IMR-90 (cell line): ENCODE measurements around the gene TBCD. TPM values are rescaled to one million over a fixed set of nuclear protein-coding genes. Genes with fewer than 3 reads are reported as not detected.

ENCODE experiments used
- ATAC-seq: fragments of 200-7000 bp; cut with Tn5 transposase; 2 replicates; pipeline ENCODE4 v1.9.1; 2020; ENCODE audit warnings: low read depth, mild to moderate bottlenecking, moderate library complexity
- BruUV-seq: library from RNA; stranded (reverse); fragments of 400-500 nt; replicated peaks from 2 replicates; lab custom pipeline; 2021; lab: Mats Ljungman, UMichigan
- CTCF ChIA-PET: fragments of 300-600 bp; formaldehyde crosslinking; extraction: SDS; loops from one replicate; lab custom pipeline; 2021; ENCODE audit warnings: antibody characterized with exemption; lab: Yijun Ruan, JAX
- POLR2A ChIA-PET: fragments of 300-600 bp; sonication (Branson Sonifier 250); formaldehyde crosslinking; loops from one replicate; lab custom pipeline; 2022; ENCODE audit warnings: antibody characterized with exemption; ENCODE audit not compliant: unreplicated experiment; lab: Charles Lee
- DNase-seq: peaks from one replicate; pipeline ENCODE4 v3.0.0; 2013
- H2AFZ ChIP-seq: replicated peaks from 2 replicates; pipeline ENCODE3; 2013; ENCODE audit warnings: low read length, mild to moderate bottlenecking; ENCODE audit not compliant: poor library complexity
- H2AK5ac ChIP-seq: 2 replicates; pipeline ENCODE4 v1.6.1; 2013; ENCODE audit warnings: low read depth, low read length, inconsistent platforms
- H2AK9ac ChIP-seq: replicated peaks from 2 replicates; pipeline ENCODE3; 2013; ENCODE audit warnings: mild to moderate bottlenecking, low read depth, low read length, moderate library complexity; ENCODE audit not compliant: poor library complexity
- H2BK120ac ChIP-seq: 2 replicates; pipeline ENCODE4 v1.6.1; 2013; ENCODE audit warnings: low read depth, low read length, inconsistent platforms
- H2BK15ac ChIP-seq: 3 replicates; pipeline ENCODE4 v1.6.1; 2013; ENCODE audit warnings: low read depth, low read length, inconsistent platforms
- H2BK20ac ChIP-seq: 2 replicates; pipeline ENCODE4 v1.6.1; 2013; ENCODE audit warnings: low read depth, mild to moderate bottlenecking, inconsistent platforms, low read length, moderate library complexity
- H2BK5ac ChIP-seq: 2 replicates; pipeline ENCODE4 v1.6.1; 2013; ENCODE audit warnings: mild to moderate bottlenecking, low read depth, low read length, inconsistent platforms; ENCODE audit not compliant: poor library complexity, severe bottlenecking
- H3K14ac ChIP-seq: replicated peaks from 2 replicates; pipeline ENCODE4 v1.6.1; 2013; ENCODE audit warnings: low read depth, low read length, inconsistent platforms
- H3K18ac ChIP-seq: 2 replicates; pipeline ENCODE4 v1.6.1; 2013; ENCODE audit warnings: low read depth, low read length, control low read depth
- H3K23ac ChIP-seq: 2 replicates; pipeline ENCODE4 v1.6.1; 2013; ENCODE audit warnings: low read depth, low read length, inconsistent platforms
- H3K27ac ChIP-seq: 2 replicates; pipeline ENCODE4 v1.5.1; 2013; ENCODE audit warnings: mild to moderate bottlenecking, control low read depth, low read length; ENCODE audit not compliant: insufficient read depth
- H3K27me3 ChIP-seq: 2 replicates; pipeline ENCODE4 v1.6.1; 2013; ENCODE audit warnings: low read length; ENCODE audit not compliant: control insufficient read depth, insufficient read depth
- H3K36me3 ChIP-seq: 2 replicates; pipeline ENCODE4 v1.6.1; 2013; ENCODE audit warnings: low read length, mixed read lengths; ENCODE audit not compliant: control insufficient read depth, insufficient read depth
- H3K4ac ChIP-seq: 2 replicates; pipeline ENCODE4 v1.6.1; 2013; ENCODE audit warnings: low read depth, low read length, inconsistent platforms
- H3K4me1 ChIP-seq: 2 replicates; pipeline ENCODE4 v1.6.1; 2013; ENCODE audit warnings: low read length, mixed read lengths; ENCODE audit not compliant: control insufficient read depth, insufficient read depth
- H3K4me2 ChIP-seq: 2 replicates; pipeline ENCODE4 v1.6.1; 2013; ENCODE audit warnings: low read depth, mild to moderate bottlenecking, control low read depth, low read length, moderate library complexity
- H3K4me3 ChIP-seq: 2 replicates; pipeline ENCODE4 v1.5.1; 2013; ENCODE audit warnings: low read depth, mild to moderate bottlenecking, control low read depth, low read length, moderate library complexity; ENCODE audit not compliant: insufficient read depth
- H3K56ac ChIP-seq: 2 replicates; pipeline ENCODE4 v1.6.1; 2013; ENCODE audit warnings: low read length, inconsistent platforms; ENCODE audit not compliant: insufficient read depth; ENCODE audit errors: extremely low read depth
- H3K79me1 ChIP-seq, 2 experiments: 2 replicates each; pipeline ENCODE4 v1.6.1; 2013; ENCODE audit warnings: low read length in 2 of 2, inconsistent platforms in 1 of 2, low read depth in 1 of 2
- H3K9ac ChIP-seq: 2 replicates; pipeline ENCODE4 v1.6.1; 2013; ENCODE audit warnings: low read depth, low read length, control low read depth
- H3K9me1 ChIP-seq: 2 replicates; pipeline ENCODE4 v1.6.1; 2013; ENCODE audit warnings: low read length, inconsistent platforms; ENCODE audit not compliant: insufficient read depth
- H3K9me3 ChIP-seq: 2 replicates; pipeline ENCODE4 v1.6.1; 2013; ENCODE audit warnings: low read length; ENCODE audit not compliant: control insufficient read depth, insufficient read depth
- H4K20me1 ChIP-seq: 2 replicates; pipeline ENCODE4 v1.6.1; 2013; ENCODE audit warnings: low read length, inconsistent platforms; ENCODE audit not compliant: insufficient read depth
- H4K5ac ChIP-seq: 2 replicates; pipeline ENCODE4 v1.6.1; 2013; ENCODE audit warnings: mild to moderate bottlenecking, low read depth, low read length, control low read depth
- H4K8ac ChIP-seq, 2 experiments: 2 replicates each; pipeline ENCODE4 v1.6.1; 2013; ENCODE audit warnings: low read depth in 2 of 2, low read length in 2 of 2, control low read depth in 1 of 2, inconsistent platforms in 1 of 2
- H4K91ac ChIP-seq: 2 replicates; pipeline ENCODE4 v1.6.1; 2013; ENCODE audit warnings: low read depth, low read length, inconsistent platforms; ENCODE audit not compliant: insufficient read depth
- BHLHE40 ChIP-seq: fragments of 150-350 bp; IDR thresholded peaks from 2 replicates; pipeline ENCODE4 v1.6.1; 2016; ENCODE audit warnings: mild to moderate bottlenecking, low read depth, low read length
- CEBPB ChIP-seq: IDR thresholded peaks from 2 replicates; pipeline ENCODE4 v1.6.1; 2012; ENCODE audit warnings: low read depth, low read length, improper control_type of control experiment
- CHD1 ChIP-seq: IDR thresholded peaks from 2 replicates; pipeline ENCODE4 v1.6.1; 2012; ENCODE audit warnings: low read depth, low read length, improper control_type of control experiment
- CTCF ChIP-seq: conservative IDR thresholded peaks from 2 replicates; pipeline ENCODE4 v1.5.1; 2012; ENCODE audit warnings: mild to moderate bottlenecking, low read depth, low read length, improper control_type of control experiment
- ELK1 ChIP-seq: fragments of 150-350 bp; IDR thresholded peaks from 2 replicates; pipeline ENCODE4 v1.6.1; 2016; ENCODE audit warnings: low read depth, mild to moderate bottlenecking, low read length, moderate library complexity, borderline replicate concordance
- FOS ChIP-seq: fragments of 150-350 bp; IDR thresholded peaks from 2 replicates; pipeline ENCODE4 v1.6.1; 2016; ENCODE audit warnings: low read depth, low read length
- MAFK ChIP-seq: IDR thresholded peaks from 2 replicates; pipeline ENCODE4 v1.6.1; 2012; ENCODE audit warnings: low read depth, low read length, improper control_type of control experiment
- MAZ ChIP-seq: IDR thresholded peaks from 2 replicates; pipeline ENCODE4 v1.6.1; 2012; ENCODE audit warnings: low read depth, mild to moderate bottlenecking, low read length, improper control_type of control experiment, moderate library complexity, borderline replicate concordance
- MXI1 ChIP-seq: IDR thresholded peaks from 2 replicates; pipeline ENCODE4 v1.6.1; 2012; ENCODE audit warnings: low read depth, mild to moderate bottlenecking, low read length, moderate library complexity, borderline replicate concordance
- NFE2L2 ChIP-seq: fragments of 150-350 bp; IDR thresholded peaks from 2 replicates; pipeline ENCODE4 v1.6.1; 2016; ENCODE audit warnings: low read depth, mild to moderate bottlenecking, low read length
- POLR2A ChIP-seq: IDR thresholded peaks from 2 replicates; pipeline ENCODE4 v1.6.1; 2012; ENCODE audit warnings: mild to moderate bottlenecking, low read depth, low read length
- RAD21 ChIP-seq: IDR thresholded peaks from 2 replicates; pipeline ENCODE4 v1.6.1; 2012; ENCODE audit warnings: low read length, improper control_type of control experiment
- RCOR1 ChIP-seq: IDR thresholded peaks from 2 replicates; pipeline ENCODE4 v1.6.1; 2012; ENCODE audit warnings: mild to moderate bottlenecking, low read length, improper control_type of control experiment; ENCODE audit not compliant: insufficient replicate concordance
- RFX5 ChIP-seq: IDR thresholded peaks from 2 replicates; pipeline ENCODE4 v1.8.0; 2012; ENCODE audit warnings: low read depth, mild to moderate bottlenecking, low read length, moderate library complexity
- SMC3 ChIP-seq: fragments of 150-350 bp; IDR thresholded peaks from 2 replicates; pipeline ENCODE4 v1.6.1; 2016; ENCODE audit warnings: low read depth, mild to moderate bottlenecking, antibody characterized with exemption, low read length, moderate library complexity
- USF2 ChIP-seq: fragments of 150-350 bp; IDR thresholded peaks from 2 replicates; pipeline ENCODE4 v1.6.1; 2017; ENCODE audit warnings: mild to moderate bottlenecking, antibody characterized with exemption, low read length, low read depth
- WGBS, 2 experiments: methylation state at CpG; one replicate each; pipeline versions ENCODE4 v1.1.5 to v1.1.7; 2013; ENCODE audit warnings: missing lambda C conversion rate in 2 of 2; ENCODE audit not compliant: insufficient read length in 1 of 2; ENCODE audit errors: extremely low coverage in 2 of 2; 5-methylcytosine and 5-hydroxymethylcytosine counted together
- dilution Hi-C: fragments of 300-500 bp; cut with HindIII; formaldehyde crosslinking; loops from one replicate; pipeline ENCODE4 v1.14.3; 2018; ENCODE audit warnings: low sequenced_read_pairs; ENCODE audit not compliant: unreplicated experiment
- in situ Hi-C: fragments of 300-500 bp; cut with MboI; formaldehyde crosslinking; loops from 3 replicates; pipeline ENCODE4 v1.14.3; 2019; ENCODE audit warnings: low sequenced_read_pairs, inconsistent platforms, mixed read lengths
- intact Hi-C: fragments of 100-400 bp; cut with micrococcal nuclease; formaldehyde crosslinking; loops from 2 replicates; pipeline ENCODE4 v1.10.0; 2022
- polyA plus RNA-seq, 3 experiments: library from polyadenylated mRNA; depleted of rRNA; stranded (reverse); fragments of >200 nt; gene quantifications; 2 replicates each; pipeline ENCODE4 v1.2.3, GENCODE V29; 2012; ENCODE audit warnings: low replicate concordance in 1 of 3
- total RNA-seq: library from RNA; depleted of rRNA; stranded (reverse); fragments of >200 nt; gene quantifications from 2 replicates; pipeline ENCODE4 v1.2.3, GENCODE V29; 2012

Gene TBCD
- total and polyA plus RNA-seq, 2 of the 4 experiments (the other 2 are of a cell fraction): 21.9 to 54.5 TPM

GRCh38 chr17:82895087-82895486 lies 143.2 kb downstream of the TBCD start:
- Histone ChIP-seq H2AK9ac (no peak overlapping the region), H3K4ac (no peak overlapping the region), H4K8ac (no peak overlapping the region), H3K4me3 (no peak overlapping the region), H2BK20ac (no peak overlapping the region), H4K20me1 (no peaks in the 10 kb centered on the region), H3K18ac (no peak overlapping the region), H3K9me1 (peaks cover 12% of the 10 kb centered on the region), H3K36me3 (peaks cover 12% of the 10 kb centered on the region; the same call in 1 of the 2 replicates), H2BK5ac (no peak overlapping the region), H3K56ac (no peak overlapping the region), H2BK120ac (no peak overlapping the region), H3K79me1 (peaks cover 2 to 15% of the 10 kb centered on the region in 2 experiments; a peak in 3 of 4 replicates), H3K27ac (no peak overlapping the region), H4K91ac (no peak overlapping the region), H3K4me2 (no peak overlapping the region), H3K9me3 (no peaks in the 10 kb centered on the region), H3K4me1 (peaks cover 9% of the 10 kb centered on the region), H2BK15ac (no peak overlapping the region), H3K23ac (no peak overlapping the region), H2AFZ (no peak overlapping the region), H3K14ac (no peak overlapping the region), H2AK5ac (no peak overlapping the region), H3K9ac (no peak overlapping the region), H3K27me3 (no peaks in the 10 kb centered on the region), H4K5ac (no peak overlapping the region)
- intact Hi-C loops: no loop called here
- ChIA-PET CTCF (no interaction called here), POLR2A (no interaction called here)
- in situ Hi-C loops: no loop called here
- dilution Hi-C loops: no loop called here
- 100% methylated on average over 5 of the region's 12 CpGs; no CpG with 5 or more reads in 1 of the 2 experiments for WGBS, 2 experiments
- BruUV-seq: no TSS peak
- TF ChIP-seq SMC3 (no peak), MXI1 (no peak), MAFK (no peak), CEBPB (no peak), CTCF (no peak), RAD21 (no peak), RCOR1 (no peak), NFE2L2 (no peak), RFX5 (no peak), MAZ (no peak), CHD1 (no peak), USF2 (no peak), FOS (no peak), BHLHE40 (no peak), POLR2A (no peak), ELK1 (no peak)
- DNase-seq: no peak
- no peak for ATAC-seq
